PC-9 (cell line): Measurements from ENCODE around the gene AFF4. TPM values are rescaled to one million over a fixed set of nuclear protein-coding genes. Genes with fewer than 3 reads are reported as not detected.
A peak's percentile ranks its signal among the peaks of the same experiment; 100 is the strongest.

ENCODE experiments used
- BruUV-seq: library from RNA; stranded (reverse); fragments of 400-500 nt; replicated peaks from 2 replicates; lab custom pipeline; 2021; lab: Mats Ljungman, UMichigan
- CTCF ChIA-PET: fragments of 300-600 bp; sonication (Branson Sonifier 250); formaldehyde crosslinking; loops from one replicate; lab custom pipeline; 2022; ENCODE audit warnings: antibody characterized with exemption; lab: Charles Lee
- POLR2A ChIA-PET: fragments of 300-600 bp; sonication (Branson Sonifier 250); formaldehyde crosslinking; loops from one replicate; lab custom pipeline; 2022; ENCODE audit warnings: antibody characterized with exemption; ENCODE audit not compliant: unreplicated experiment; lab: Charles Lee
- DNase-seq, 2 experiments: peaks; one replicate each; pipeline versions ENCODE4 v3.0.0 to v3.0.0-alpha.2; 2015 to 2022; ENCODE audit warnings: mixed read lengths in 1 of 2
- H2AFZ ChIP-seq: fragments of 200-600 bp; sonication (generic); 2 replicates; pipeline ENCODE4 v1.8.1; 2017; ENCODE audit warnings: antibody characterized with exemption
- H3F3A ChIP-seq: fragments of 200-600 bp; sonication (generic); 2 replicates; pipeline ENCODE4 v1.8.1; 2017; ENCODE audit warnings: antibody characterized with exemption, mild to moderate bottlenecking, low read depth; ENCODE audit not compliant: insufficient read depth
- H3K27ac ChIP-seq: fragments of 200-600 bp; sonication (generic); 2 replicates; pipeline ENCODE4 v1.6.1; 2016; ENCODE audit warnings: mixed run types
- H3K27me3 ChIP-seq: fragments of 200-600 bp; sonication (generic); 2 replicates; pipeline ENCODE4 v1.6.1; 2016; ENCODE audit warnings: low read depth, mixed run types; ENCODE audit not compliant: insufficient read depth
- H3K36me3 ChIP-seq: fragments of 200-600 bp; sonication (generic); 2 replicates; pipeline ENCODE4 v1.6.1; 2016; ENCODE audit warnings: low read depth, mixed run types
- H3K4me1 ChIP-seq: fragments of 200-600 bp; sonication (generic); replicated peaks from 2 replicates; pipeline ENCODE4 v1.6.1; 2016; ENCODE audit warnings: mixed run types; ENCODE audit not compliant: insufficient read depth
- H3K4me2 ChIP-seq: fragments of 200-600 bp; sonication (generic); 2 replicates; pipeline ENCODE4 v1.6.1; 2017; ENCODE audit warnings: mixed run types
- H3K4me3 ChIP-seq: fragments of 200-600 bp; sonication (generic); 2 replicates; pipeline ENCODE4 v1.6.1; 2016; ENCODE audit warnings: mixed run types
- H3K79me2 ChIP-seq: fragments of 200-600 bp; sonication (generic); 2 replicates; pipeline ENCODE4 v1.6.1; 2017; ENCODE audit warnings: low read depth, mixed run types
- H3K9me2 ChIP-seq: fragments of 200-600 bp; sonication (generic); 2 replicates; pipeline ENCODE4 v1.8.1; 2017; ENCODE audit warnings: mild to moderate bottlenecking; ENCODE audit not compliant: insufficient read depth
- H3K9me3 ChIP-seq: fragments of 200-600 bp; sonication (generic); 2 replicates; pipeline ENCODE4 v1.8.1; 2016; ENCODE audit warnings: low read depth; ENCODE audit not compliant: insufficient read depth
- H4K20me1 ChIP-seq: fragments of 200-600 bp; sonication (generic); 2 replicates; pipeline ENCODE4 v1.8.1; 2017; ENCODE audit not compliant: insufficient read depth
- CTCF ChIP-seq: fragments of 200-600 bp; sonication (generic); conservative IDR thresholded peaks from 2 replicates; pipeline ENCODE4 v1.6.1; 2017; ENCODE audit warnings: mixed run types, antibody characterized with exemption, mild to moderate bottlenecking, moderate library complexity
- EZH2 ChIP-seq: fragments of 200-600 bp; sonication (generic); IDR thresholded peaks from 2 replicates; pipeline ENCODE4 v1.8.0; 2017; ENCODE audit warnings: antibody characterized with exemption, low read depth
- intact Hi-C: fragments of 100-400 bp; cut with micrococcal nuclease; formaldehyde crosslinking; loops from one replicate; pipeline ENCODE4 v1.10.0; 2022; ENCODE audit not compliant: unreplicated experiment
- total RNA-seq: library from RNA; stranded (reverse); gene quantifications from 2 replicates; pipeline ENCODE4 v1.2.3, GENCODE V29; 2021

AFF4 gene
- total RNA-seq, 1 experiment from 2014 or later: 59.5 TPM

GRCh38 chr5:132883261-132883834 is 80.1 kb downstream of the AFF4 start:
- Histone ChIP-seq H3K4me1 (no peaks in the 10 kb centered on the region), H3K79me2 (no peaks in the 10 kb centered on the region), H3K27me3 (no peaks in the 10 kb centered on the region), H3F3A (peaks cover 45% of the 10 kb centered on the region), H3K9me2 (no peaks in the 10 kb centered on the region), H3K9me3 (no peaks in the 10 kb centered on the region), H3K4me3 (no peak overlapping the region), H2AFZ (no peak overlapping the region), H4K20me1 (peaks cover 7% of the 10 kb centered on the region), H3K27ac (no peak overlapping the region; the same call in 1 of the 2 replicates), H3K36me3 (peaks cover 57% of the 10 kb centered on the region), H3K4me2 (no peak overlapping the region)
- BruUV-seq: no TSS peak
- ChIA-PET CTCF (interaction anchor here (0.6 to 0.7 kb wide), 2 partner anchors 50 to 482 kb away, joined by 4 to 5 read pairs; no protein-coding TSS in a partner anchor), POLR2A (interaction anchor here (0.5 to 0.8 kb wide), 5 partner anchors 44 to 1281 kb away, joined by 3 to 7 read pairs (median 3); partner anchors contain the start of gene AFF4)
- peak; percentile 18 to 61 for DNase-seq
- TF ChIP-seq EZH2: no peak
- peak; percentile 77 for TF ChIP-seq CTCF
- intact Hi-C loops: loop anchor here (1.0 kb wide), 2 partner anchors 53 to 498 kb away; partner anchors contain the start of gene SHROOM1

- peaks cover 42% of the 10 kb centered on the region for H3K36me3 ChIP-seq
- BruUV-seq: no TSS peak
- no peak for DNase-seq
- H3K27me3 ChIP-seq: no peaks in the 10 kb centered on the region
- intact Hi-C loops: no loop called here
- H3F3A ChIP-seq: peaks cover 20% of the 10 kb centered on the region
- no peak overlapping the region for H3K4me2 ChIP-seq
- H3K4me1 ChIP-seq: no peaks in the 10 kb centered on the region
- no peak overlapping the region for H3K4me3 ChIP-seq
- H3K79me2 ChIP-seq: no peaks in the 10 kb centered on the region
- no peaks in the 10 kb centered on the region; the same call in 1 of the 2 replicates for H4K20me1 ChIP-seq
- CTCF ChIA-PET: interaction anchor here (0.6 kb wide), 1 partner anchor 9 kb away, joined by 5 read pairs; no protein-coding TSS in a partner anchor
- no peak overlapping the region for H2AFZ ChIP-seq
- POLR2A ChIA-PET: no interaction called here
- no peak overlapping the region for H3K27ac ChIP-seq
- no peaks in the 10 kb centered on the region for H3K9me3 ChIP-seq
- H3K9me2 ChIP-seq: no peaks in the 10 kb centered on the region
- TF ChIP-seq EZH2 (no peak), CTCF (no peak)
Observed at GRCh38 chr5:132877938-132878337, 85.5 kb downstream of the AFF4 start.

- H3F3A ChIP-seq: peaks cover 16% of the 10 kb centered on the region; the same call in 1 of the 2 replicates
- no peak for DNase-seq
- CTCF ChIA-PET: interaction anchor here (0.6 kb wide), 1 partner anchor 8 kb away, joined by 5 read pairs; no protein-coding TSS in a partner anchor
- POLR2A ChIA-PET: no interaction called here
- H3K27ac ChIP-seq: no peak overlapping the region
- H3K4me3 ChIP-seq: no peak overlapping the region
- no TSS peak for BruUV-seq
- TF ChIP-seq EZH2 (no peak), CTCF (no peak)
- H2AFZ ChIP-seq: no peak overlapping the region
- intact Hi-C loops: no loop called here
- H3K9me3 ChIP-seq: no peaks in the 10 kb centered on the region
- no peaks in the 10 kb centered on the region for H3K9me2 ChIP-seq
- H3K79me2 ChIP-seq: no peaks in the 10 kb centered on the region
- peaks cover 41% of the 10 kb centered on the region for H3K36me3 ChIP-seq
- H3K27me3 ChIP-seq: no peaks in the 10 kb centered on the region
- no peak overlapping the region for H3K4me2 ChIP-seq
- no peaks in the 10 kb centered on the region for H3K4me1 ChIP-seq
- no peaks in the 10 kb centered on the region; the same call in 1 of the 2 replicates for H4K20me1 ChIP-seq
Observed at GRCh38 chr5:132877466-132877865, 86.0 kb downstream of the AFF4 start.
